OCI-LY1 (cell line): ENCODE measurements around the gene ZNF831.

Source experiments
- H2AFZ ChIP-seq: fragments of 200-600 bp; sonication (generic), shearing (Covaris generic); 2 replicates; pipeline ENCODE4 v1.6.0; 2014; ENCODE audit warnings: antibody characterized with exemption, mild to moderate bottlenecking, low read length
- H3F3A ChIP-seq: fragments of 200-600 bp; sonication (generic), shearing (Covaris generic); 2 replicates; pipeline ENCODE4 v1.6.0; 2014; ENCODE audit warnings: mild to moderate bottlenecking, antibody characterized with exemption, low read length, moderate library complexity; ENCODE audit not compliant: insufficient read depth
- H3K27ac ChIP-seq: fragments of 200-600 bp; sonication (generic); 2 replicates; pipeline ENCODE4 v1.5.1; 2014; ENCODE audit warnings: low read length, mixed run types, mild to moderate bottlenecking, low read depth; ENCODE audit not compliant: poor library complexity, severe bottlenecking
- H3K27me3 ChIP-seq: fragments of 200-600 bp; sonication (generic); 2 replicates; pipeline ENCODE4 v1.6.0; 2014; ENCODE audit warnings: antibody characterized with exemption, mild to moderate bottlenecking, low read length, moderate library complexity; ENCODE audit not compliant: insufficient read depth
- H3K36me3 ChIP-seq: fragments of 200-600 bp; sonication (generic); 2 replicates; pipeline ENCODE4 v1.6.1; 2014; ENCODE audit warnings: mild to moderate bottlenecking, antibody characterized with exemption, low read length, moderate library complexity, mixed read lengths; ENCODE audit not compliant: insufficient read depth
- H3K4me1 ChIP-seq: fragments of 200-600 bp; sonication (generic); 2 replicates; pipeline ENCODE4 v1.5.1; 2014; ENCODE audit warnings: mild to moderate bottlenecking, low read length, moderate library complexity; ENCODE audit not compliant: insufficient read depth, severe bottlenecking
- H3K4me2 ChIP-seq: fragments of 200-600 bp; sonication (generic), shearing (Covaris generic); 2 replicates; pipeline ENCODE4 v1.6.1; 2014; ENCODE audit warnings: low read length
- H3K4me3 ChIP-seq: fragments of 200-600 bp; sonication (generic); 2 replicates; pipeline ENCODE4 v1.5.1; 2014; ENCODE audit warnings: low read length, low read depth, mild to moderate bottlenecking, mixed read lengths; ENCODE audit not compliant: poor library complexity, severe bottlenecking
- H3K79me2 ChIP-seq: fragments of 200-600 bp; shearing (Covaris generic); 2 replicates; pipeline ENCODE4 v1.6.1; 2016; ENCODE audit warnings: mixed run types, low read length, mixed read lengths; ENCODE audit not compliant: insufficient read depth
- H3K9ac ChIP-seq: fragments of 200-600 bp; sonication (generic), shearing (Covaris generic); 2 replicates; pipeline ENCODE4 v1.6.1; 2014; ENCODE audit warnings: mild to moderate bottlenecking, low read length, mixed read lengths
- H3K9me2 ChIP-seq: fragments of 200-600 bp; sonication (generic), shearing (Covaris generic); 2 replicates; pipeline ENCODE4 v1.6.1; 2014; ENCODE audit warnings: low read depth, mild to moderate bottlenecking, low read length, mixed read lengths
- H3K9me3 ChIP-seq: fragments of 200-600 bp; shearing (Covaris generic); 2 replicates; pipeline ENCODE4 v1.6.1; 2014; ENCODE audit warnings: low read length, mixed read lengths
- H4K20me1 ChIP-seq: fragments of 200-600 bp; sonication (generic), shearing (Covaris generic); 2 replicates; pipeline ENCODE4 v1.6.0; 2016; ENCODE audit warnings: mild to moderate bottlenecking, low read length; ENCODE audit not compliant: insufficient read depth
- EZH2 ChIP-seq: fragments of 200-600 bp; sonication (generic), shearing (Covaris generic); IDR thresholded peaks from 2 replicates; pipeline ENCODE4 v1.8.0; 2017; ENCODE audit warnings: borderline replicate concordance, mixed run types, mild to moderate bottlenecking, antibody characterized with exemption, low read length, moderate library complexity, mixed read lengths
- TF ChIP-seq, protein P1 (sequence below): fragments of 200-600 bp; sonication (generic), shearing (Covaris generic); IDR thresholded peaks from 2 replicates; pipeline ENCODE4 v1.5.1; 2017; ENCODE audit warnings: mild to moderate bottlenecking, antibody characterized with exemption, low read length, moderate library complexity, mixed read lengths

ZNF831 gene

DNA sequence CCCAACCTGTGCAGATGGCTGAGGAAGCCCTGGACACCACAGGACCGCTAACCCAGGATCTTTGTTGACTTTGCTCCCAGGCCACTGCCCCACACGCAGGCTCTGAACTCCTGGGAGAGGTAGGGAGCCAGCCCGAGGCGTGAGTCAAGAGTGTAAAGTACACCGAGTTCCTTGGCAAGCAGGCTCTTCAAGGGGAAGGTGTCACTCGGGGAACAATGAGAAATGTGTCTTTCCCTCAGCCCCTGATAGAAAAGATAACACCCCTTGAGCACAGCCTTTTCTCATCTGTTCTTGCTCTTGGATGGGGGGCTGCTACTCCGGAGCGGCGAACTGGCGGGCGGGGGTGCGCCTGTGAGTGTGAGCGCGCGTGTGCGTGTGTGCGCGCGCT is 136.3 kb downstream of the ZNF831 start:
- no peak overlapping the region for H3K9ac ChIP-seq
- no peaks in the 10 kb centered on the region for H3K27me3 ChIP-seq
- H4K20me1 ChIP-seq, result no peaks in the 10 kb centered on the region
- H3K4me1 ChIP-seq, result no peaks in the 10 kb centered on the region
- no peak overlapping the region for H3K4me2 ChIP-seq
- H2AFZ ChIP-seq, result no peak overlapping the region
- no peaks in the 10 kb centered on the region for H3K9me3 ChIP-seq
- no peak overlapping the region for H3K4me3 ChIP-seq
- no peaks in the 10 kb centered on the region for H3K79me2 ChIP-seq
- no peaks in the 10 kb centered on the region for H3K36me3 ChIP-seq
- H3K27ac ChIP-seq, result no peak overlapping the region
- H3F3A ChIP-seq, result no peaks in the 10 kb centered on the region
- no peak for TF ChIP-seq EZH2
- TF ChIP-seq, protein P1, sequence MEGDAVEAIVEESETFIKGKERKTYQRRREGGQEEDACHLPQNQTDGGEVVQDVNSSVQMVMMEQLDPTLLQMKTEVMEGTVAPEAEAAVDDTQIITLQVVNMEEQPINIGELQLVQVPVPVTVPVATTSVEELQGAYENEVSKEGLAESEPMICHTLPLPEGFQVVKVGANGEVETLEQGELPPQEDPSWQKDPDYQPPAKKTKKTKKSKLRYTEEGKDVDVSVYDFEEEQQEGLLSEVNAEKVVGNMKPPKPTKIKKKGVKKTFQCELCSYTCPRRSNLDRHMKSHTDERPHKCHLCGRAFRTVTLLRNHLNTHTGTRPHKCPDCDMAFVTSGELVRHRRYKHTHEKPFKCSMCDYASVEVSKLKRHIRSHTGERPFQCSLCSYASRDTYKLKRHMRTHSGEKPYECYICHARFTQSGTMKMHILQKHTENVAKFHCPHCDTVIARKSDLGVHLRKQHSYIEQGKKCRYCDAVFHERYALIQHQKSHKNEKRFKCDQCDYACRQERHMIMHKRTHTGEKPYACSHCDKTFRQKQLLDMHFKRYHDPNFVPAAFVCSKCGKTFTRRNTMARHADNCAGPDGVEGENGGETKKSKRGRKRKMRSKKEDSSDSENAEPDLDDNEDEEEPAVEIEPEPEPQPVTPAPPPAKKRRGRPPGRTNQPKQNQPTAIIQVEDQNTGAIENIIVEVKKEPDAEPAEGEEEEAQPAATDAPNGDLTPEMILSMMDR, result no peak
- no peaks in the 10 kb centered on the region for H3K9me2 ChIP-seq

DNA sequence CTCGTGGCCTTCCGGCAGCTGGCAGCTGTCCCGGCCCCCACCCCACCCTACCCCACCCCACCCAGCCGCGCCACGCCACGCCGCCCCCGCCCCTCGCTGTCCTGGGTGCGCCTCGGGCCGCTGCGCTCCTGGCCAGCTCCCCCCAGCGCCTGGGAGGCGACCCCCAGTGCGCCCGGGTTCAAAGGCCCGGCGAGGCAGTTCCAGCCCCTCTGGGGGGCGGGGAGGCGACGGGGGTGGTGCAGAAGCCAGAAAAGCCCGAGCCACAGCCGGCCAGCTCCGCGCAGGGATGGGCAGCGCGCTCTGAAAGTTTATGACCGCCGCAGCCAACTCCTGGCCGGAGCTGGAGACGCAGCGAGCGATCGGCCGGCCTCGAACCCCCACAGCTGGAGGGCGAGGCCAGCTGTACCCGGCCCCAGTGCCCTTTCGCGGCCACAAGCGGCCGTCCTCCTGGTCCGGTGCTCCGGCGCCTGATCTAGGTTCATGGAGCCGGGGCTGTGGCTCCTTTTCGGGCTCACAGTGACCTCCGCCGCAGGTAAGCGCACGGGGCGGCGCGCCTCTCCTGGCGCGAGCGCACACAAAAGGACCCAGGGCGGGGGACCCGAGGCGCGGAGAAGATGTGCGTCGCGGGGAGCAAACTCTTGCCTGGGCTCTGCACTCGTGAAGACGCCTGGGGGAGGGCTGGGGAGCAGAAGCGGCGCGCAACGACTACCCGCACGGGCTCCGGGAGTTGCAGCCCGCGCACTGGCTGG is 136.9 kb downstream of the ZNF831 start, which contains the start of gene EDN3:
TSS of gene EDN3 (plus strand) at position 279 of the 749 bp plus-strand sequence. CDS start at position 481, 202 bp downstream.
- Histone ChIP-seq H3K4me2 (no peak within 1 kb of the TSS), H3K9me2 (no peaks in the 10 kb centered on the region), H3K9me3 (no peaks in the 10 kb centered on the region), H3K4me3 (no peak within 1 kb of the TSS), H3K9ac (no peak within 1 kb of the TSS), H3K27ac (no peak within 1 kb of the TSS), H3K4me1 (no peaks in the 10 kb centered on the region), H2AFZ (no peak within 1 kb of the TSS), H3K36me3 (no peaks in the 10 kb centered on the region), H3K79me2 (no peaks in the 10 kb centered on the region), H4K20me1 (no peaks in the 10 kb centered on the region), H3K27me3 (no peaks in the 10 kb centered on the region), H3F3A (no peaks in the 10 kb centered on the region)
- TF ChIP-seq EZH2, result no peak
- TF ChIP-seq, protein P1, result no peak

DNA sequence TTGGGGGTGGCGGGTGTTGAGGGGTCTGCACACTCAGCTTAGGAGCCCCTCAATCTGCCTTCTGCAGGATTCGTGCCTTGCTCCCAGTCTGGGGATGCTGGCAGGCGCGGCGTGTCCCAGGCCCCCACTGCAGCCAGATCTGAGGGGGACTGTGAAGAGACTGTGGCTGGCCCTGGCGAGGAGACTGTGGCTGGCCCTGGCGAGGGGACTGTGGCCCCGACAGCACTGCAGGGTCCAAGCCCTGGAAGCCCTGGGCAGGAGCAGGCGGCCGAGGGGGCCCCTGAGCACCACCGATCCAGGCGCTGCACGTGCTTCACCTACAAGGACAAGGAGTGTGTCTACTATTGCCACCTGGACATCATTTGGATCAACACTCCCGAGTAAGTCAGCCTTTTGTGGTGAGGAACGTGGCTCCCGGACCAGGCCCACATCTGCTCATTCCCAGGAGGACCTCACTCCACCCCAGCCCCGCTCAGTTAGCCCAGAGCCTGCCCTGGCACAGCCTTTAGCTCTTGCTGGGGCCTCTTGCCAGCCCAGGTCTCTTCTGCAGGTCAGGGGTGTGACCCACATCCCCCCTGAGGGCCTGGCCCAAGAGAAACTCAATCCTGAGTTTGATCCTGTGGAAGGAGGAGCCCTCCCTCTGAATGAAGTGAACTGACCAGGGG is 137.9 kb downstream of the ZNF831 start:
- Histone ChIP-seq H3K4me1 (no peaks in the 10 kb centered on the region), H3K9me2 (no peaks in the 10 kb centered on the region), H3K9me3 (no peaks in the 10 kb centered on the region), H3K9ac (no peak overlapping the region), H2AFZ (no peak overlapping the region), H3K27ac (no peak overlapping the region), H3K27me3 (no peaks in the 10 kb centered on the region), H3K4me2 (no peak overlapping the region), H3K36me3 (no peaks in the 10 kb centered on the region), H3K4me3 (no peak overlapping the region), H3F3A (no peaks in the 10 kb centered on the region), H3K79me2 (no peaks in the 10 kb centered on the region), H4K20me1 (no peaks in the 10 kb centered on the region)
- TF ChIP-seq EZH2, result no peak
- TF ChIP-seq, protein P1, result no peak
